Measurements from ENCODE around the gene DZANK1. TPM values are rescaled to one million over a fixed set of nuclear protein-coding genes. Genes with fewer than 3 reads are reported as not detected.
"Not testable (repeated sequence)": the region's sequence is repeated elsewhere in the genome, so short reads cannot be mapped to it uniquely, and the experiment has no call there.

DZANK1 gene
- total RNA-seq, 2 donors from 2014 or later, result 1.7 to 1.9 TPM

DNA sequence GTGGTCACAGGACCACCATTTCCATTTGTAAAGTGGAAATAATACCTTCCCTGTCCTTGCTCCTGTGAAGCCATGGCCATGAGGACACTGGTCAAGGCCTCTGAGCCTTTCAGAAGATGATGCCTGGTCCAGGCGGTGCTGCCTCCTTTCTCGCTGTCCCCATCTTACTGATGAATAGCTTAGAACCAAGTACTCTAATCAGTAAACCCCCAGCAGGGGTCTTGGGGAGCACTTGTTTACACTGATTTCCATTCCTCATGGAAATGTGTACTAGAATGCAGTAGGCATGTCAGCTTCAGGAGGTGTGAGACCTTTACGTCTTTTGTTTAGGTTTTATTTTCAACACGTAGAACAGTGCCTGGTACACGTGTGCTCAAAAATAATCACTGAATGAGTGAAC lies 75.1 kb downstream of the DZANK1 start:
- DNase-seq (ENCODE audit: low spot score), result no peak
- intact Hi-C loops (cut with DNase I), result no loop called here

GRCh38 chr20:18390201-18390600 lies 76.6 kb downstream of the DZANK1 start:
- intact Hi-C loops (cut with DNase I), result no loop called here
- no peak for DNase-seq (ENCODE audit: low spot score)

DNA sequence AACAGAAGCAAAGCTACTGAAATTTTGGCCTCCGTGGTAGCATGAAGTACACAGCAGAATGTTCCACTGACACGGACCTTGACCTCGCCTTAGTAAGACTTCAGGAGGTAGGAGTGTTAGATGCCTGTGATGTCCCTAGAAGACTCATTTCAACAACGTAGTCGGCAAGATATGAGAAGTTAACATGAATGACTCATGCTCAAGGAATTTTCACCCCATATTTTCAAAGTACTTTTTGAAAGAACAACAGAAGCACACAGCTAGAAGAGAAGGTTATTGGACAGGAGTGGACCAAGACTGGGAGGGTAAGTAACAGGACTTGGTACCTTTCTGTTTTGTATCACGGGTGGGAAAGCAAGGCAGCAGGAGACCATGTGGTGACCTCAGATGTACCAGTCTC lies 78.0 kb downstream of the DZANK1 start:
- no peak for DNase-seq (ENCODE audit: low spot score)
- intact Hi-C loops (cut with DNase I), result no loop called here

DNA sequence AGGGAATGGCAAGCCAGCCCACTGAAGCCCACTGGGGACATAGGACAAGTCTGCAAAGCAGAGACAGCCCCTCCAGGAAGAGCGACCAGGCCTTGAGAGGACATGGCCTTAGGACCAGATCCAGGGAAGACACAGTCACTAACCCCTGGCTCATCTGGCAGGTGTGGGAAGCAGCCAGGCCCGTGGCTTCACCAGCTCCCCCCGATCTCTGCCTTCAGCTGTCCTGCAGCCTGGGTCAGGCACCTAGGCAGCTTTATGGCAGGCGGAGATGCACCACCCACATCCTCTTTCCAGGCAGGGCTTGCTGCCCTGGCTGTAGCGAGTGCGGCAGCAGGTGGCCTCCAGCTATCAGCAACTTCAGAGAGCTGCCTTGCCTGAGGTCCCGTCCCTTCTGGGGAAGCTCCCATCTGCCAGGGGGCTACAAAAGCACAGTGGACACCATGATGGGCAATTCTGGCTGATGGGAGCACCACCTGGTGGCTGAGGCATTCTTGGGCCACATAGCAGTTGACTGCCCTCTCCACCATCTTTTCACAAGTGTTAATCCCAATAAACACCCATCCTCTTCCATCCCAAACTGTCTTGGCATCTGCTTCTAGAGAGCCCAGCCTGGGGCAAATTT lies 85.8 kb downstream of the DZANK1 start:
- intact Hi-C loops (cut with DNase I), result no loop called here
- peak; percentile 64 for DNase-seq (ENCODE audit: low spot score)

DNA sequence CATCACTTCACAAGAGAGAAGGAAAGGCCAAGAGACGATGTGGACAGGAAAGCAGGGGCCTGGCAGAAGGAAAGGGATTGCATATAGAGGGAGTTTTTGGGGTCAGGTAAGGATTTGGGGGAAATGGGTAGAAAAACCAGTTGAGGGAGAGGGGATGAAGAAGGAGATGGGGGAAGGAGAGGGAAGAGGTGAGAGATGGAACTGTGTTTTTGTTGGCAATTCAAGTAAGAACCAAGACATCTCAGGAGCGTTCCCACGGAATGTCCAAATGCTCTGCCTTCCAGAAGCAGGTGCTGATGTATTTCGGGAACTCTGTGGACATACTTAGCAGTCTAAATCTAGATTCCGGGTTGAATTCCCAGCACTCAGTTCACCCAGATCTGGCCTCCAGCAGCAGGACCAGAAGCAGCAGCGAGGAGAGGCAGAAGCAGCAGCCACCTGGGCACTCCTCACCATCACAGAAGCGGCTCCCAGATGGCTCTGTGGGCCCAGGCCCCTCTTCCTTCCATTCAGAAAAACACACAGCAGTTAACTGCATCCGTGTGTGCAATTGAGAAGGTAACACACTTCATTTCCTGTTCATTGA lies 88.8 kb downstream of the DZANK1 start:
- intact Hi-C loops (cut with DNase I), result no loop called here
- peak; percentile 20 for DNase-seq (ENCODE audit: low spot score)

DNA sequence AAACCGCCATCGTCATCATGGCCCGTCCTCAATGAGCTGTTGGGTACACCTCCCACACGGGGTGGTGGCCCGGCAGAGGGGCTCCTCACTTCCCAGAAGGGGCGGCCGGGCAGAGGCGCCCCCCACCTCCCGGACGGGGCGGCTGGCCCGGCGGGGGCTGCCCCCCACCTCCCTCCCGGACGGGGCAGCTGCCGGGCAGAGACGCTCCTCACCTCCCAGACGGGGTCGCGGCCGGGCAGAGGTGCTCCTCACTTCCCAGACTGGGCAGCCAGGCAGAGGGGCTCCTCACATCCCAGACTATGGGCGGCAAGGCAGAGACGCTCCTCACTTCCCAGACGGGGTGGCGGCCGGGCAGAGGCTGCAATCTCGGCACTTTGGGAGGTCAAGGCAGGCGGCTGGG lies 91.3 kb downstream of the DZANK1 start:
- intact Hi-C loops (cut with DNase I); DNase-seq (ENCODE audit: low spot score): not testable (repeated sequence)

- DNase-seq (ENCODE audit: low spot score), result no peak
- intact Hi-C loops (cut with DNase I), result no loop called here
Observed at GRCh38 chr20:18372296-18372695, 94.5 kb downstream of the DZANK1 start.

GRCh38 chr20:18364768-18365167 lies 102.1 kb downstream of the DZANK1 start:
- intact Hi-C loops (cut with DNase I), result no loop called here
- no peak for DNase-seq (ENCODE audit: low spot score)

GRCh38 chr20:18363708-18364107 lies 103.1 kb downstream of the DZANK1 start:
- DNase-seq (ENCODE audit: low spot score), result no peak
- intact Hi-C loops (cut with DNase I), result no loop called here

- DNase-seq (ENCODE audit: low spot score), result peak; percentile 60
- intact Hi-C loops (cut with DNase I), result no loop called here
Observed at GRCh38 chr20:18362916-18363315, 103.9 kb downstream of the DZANK1 start.

DNA sequence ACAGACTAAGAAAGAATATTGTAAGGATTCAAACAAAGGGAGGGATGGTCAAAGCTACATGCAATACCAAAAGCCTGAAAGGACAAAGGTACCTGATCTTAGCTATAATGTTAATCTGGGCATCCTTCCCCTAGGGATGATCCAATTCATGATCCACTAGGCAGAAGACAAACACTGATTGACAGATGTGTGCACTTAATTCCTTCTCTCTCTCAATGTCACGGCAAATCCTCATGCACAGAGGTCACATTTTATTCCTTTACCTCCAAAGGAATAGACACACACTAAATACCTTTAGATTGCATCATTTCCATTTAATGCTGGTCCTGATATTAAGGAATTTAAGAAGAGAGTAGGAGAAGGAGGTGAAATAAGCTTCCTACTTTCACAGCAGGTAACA lies 105.2 kb downstream of the DZANK1 start:
- intact Hi-C loops (cut with DNase I), result no loop called here
- no peak for DNase-seq (ENCODE audit: low spot score)

- peak; percentile 22 for DNase-seq (ENCODE audit: low spot score)
- intact Hi-C loops (cut with DNase I), result no loop called here
Observed at GRCh38 chr20:18360635-18361034, 106.2 kb downstream of the DZANK1 start.

- DNase-seq (ENCODE audit: low spot score), result no peak
- intact Hi-C loops (cut with DNase I), result no loop called here
Observed at GRCh38 chr20:18359854-18360253, 107.0 kb downstream of the DZANK1 start.

- intact Hi-C loops (cut with DNase I); DNase-seq (ENCODE audit: low spot score): not testable (repeated sequence)
Observed at GRCh38 chr20:18349749-18350148, 117.1 kb downstream of the DZANK1 start.

Small RNAs within 50 kb of the gene (microRNA-seq; reads per million reads assigned to microRNA genes)
- gene MIR3192 (ENCODE audit: borderline microRNAs expressed in 2 of 2), result 0.52 to 0.65 reads per million in 2 donors

Other genes with a start within 250 kb of the DZANK1 start
- 10 to 100 TPM in 1 of 2 donors, 1 to 10 TPM in 1; 8.6 to 12.6 TPM for gene ZNF133, start 178.5 kb downstream of the DZANK1 start, total RNA-seq
- gene POLR3F, start 360 bp upstream of the DZANK1 start, total RNA-seq, result 10 to 100 TPM in 1 of 2 donors, 1 to 10 TPM in 1; 9.2 to 10.3 TPM
- 10 to 100 TPM; 15.0 to 17.3 TPM for gene RBBP9, start 30.2 kb upstream of the DZANK1 start, total RNA-seq
- gene SEC23B, start 40.9 kb upstream of the DZANK1 start, total RNA-seq, result 10 to 100 TPM; 31.2 to 32.3 TPM
- gene SMIM26, start 100.4 kb upstream of the DZANK1 start, total RNA-seq, result 10 to 100 TPM; 52.9 to 55.4 TPM
- 10 to 100 TPM; 21.5 to 23.6 TPM for gene DTD1, start 121.0 kb upstream of the DZANK1 start, total RNA-seq

Measured in posterior vena cava (tissue), 2 donors.